BJ (cell line): ENCODE results near the gene HOXD11. TPM values are rescaled to one million over a fixed set of nuclear protein-coding genes. Genes with fewer than 3 reads are reported as not detected.

Experiments
- CTCF ChIA-PET: fragments of 350-600 bp; formaldehyde crosslinking; extraction: SDS; loops from one replicate; lab custom pipeline; 2021; ENCODE audit warnings: antibody characterized with exemption, inconsistent platforms; lab: Yijun Ruan, JAX
- POLR2A ChIA-PET: fragments of 300-600 bp; sonication (Branson Sonifier 250); formaldehyde crosslinking; extraction: SDS; loops from one replicate; lab custom pipeline; 2021; ENCODE audit warnings: antibody characterized with exemption; lab: Charles Lee
- DNase-seq: peaks from one replicate; pipeline ENCODE4 v3.0.0-alpha.2; 2011; ENCODE audit warnings: low read depth
- H3K27me3 ChIP-seq: 2 replicates; pipeline ENCODE4 v1.6.0; 2011; ENCODE audit warnings: low read length; ENCODE audit not compliant: control insufficient read depth, insufficient read depth
- H3K36me3 ChIP-seq: 2 replicates; pipeline ENCODE4 v1.5.1; 2011; ENCODE audit warnings: low read length; ENCODE audit not compliant: control insufficient read depth, insufficient read depth
- H3K4me3 ChIP-seq: 2 replicates; pipeline ENCODE4 v1.5.1; 2011; ENCODE audit warnings: low read depth, mild to moderate bottlenecking, control low read depth, low read length
- CTCF ChIP-seq: IDR thresholded peaks from 2 replicates; pipeline ENCODE4 v1.5.1; 2011; ENCODE audit warnings: low read depth, mild to moderate bottlenecking, control low read depth, inconsistent platforms, low read length, moderate library complexity; ENCODE audit not compliant: insufficient read depth
- polyA plus RNA-seq: library from polyadenylated mRNA; depleted of rRNA; stranded (reverse); fragments of >200 nt; gene quantifications from 2 replicates; pipeline ENCODE4 v1.2.3, GENCODE V29; 2011

Gene HOXD11
- polyA plus RNA-seq, 1 experiment: 9.9 TPM

DNA sequence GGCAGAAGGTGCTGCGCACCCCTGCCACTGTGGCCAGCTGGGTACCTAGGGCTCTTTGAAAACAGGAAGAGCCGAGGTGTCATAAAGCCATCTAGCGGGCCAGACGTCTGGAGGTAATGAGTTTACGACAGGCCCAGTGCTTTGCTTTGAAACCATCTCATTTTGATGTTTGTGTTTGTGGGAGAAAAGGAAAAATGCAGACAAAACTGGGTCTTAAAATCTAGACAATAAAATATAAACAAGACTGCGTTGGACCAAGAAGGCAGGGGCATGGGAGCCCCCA lies 18.6 kb downstream of the HOXD11 start:
- Histone ChIP-seq H3K27me3 (peaks cover 18% of the 10 kb centered on the region), H3K36me3 (no peaks in the 10 kb centered on the region; the same call in 1 of the 2 replicates), H3K4me3 (no peak overlapping the region)
- no peak for DNase-seq
- CTCF ChIA-PET: interaction anchor here (1.2 to 9.3 kb wide), 6 partner anchors 9 to 1024 kb away, joined by 3 to 149 read pairs (median 16); partner anchors contain the start of gene HOXD10
- no peak for TF ChIP-seq CTCF
- POLR2A ChIA-PET: no interaction called here

DNA sequence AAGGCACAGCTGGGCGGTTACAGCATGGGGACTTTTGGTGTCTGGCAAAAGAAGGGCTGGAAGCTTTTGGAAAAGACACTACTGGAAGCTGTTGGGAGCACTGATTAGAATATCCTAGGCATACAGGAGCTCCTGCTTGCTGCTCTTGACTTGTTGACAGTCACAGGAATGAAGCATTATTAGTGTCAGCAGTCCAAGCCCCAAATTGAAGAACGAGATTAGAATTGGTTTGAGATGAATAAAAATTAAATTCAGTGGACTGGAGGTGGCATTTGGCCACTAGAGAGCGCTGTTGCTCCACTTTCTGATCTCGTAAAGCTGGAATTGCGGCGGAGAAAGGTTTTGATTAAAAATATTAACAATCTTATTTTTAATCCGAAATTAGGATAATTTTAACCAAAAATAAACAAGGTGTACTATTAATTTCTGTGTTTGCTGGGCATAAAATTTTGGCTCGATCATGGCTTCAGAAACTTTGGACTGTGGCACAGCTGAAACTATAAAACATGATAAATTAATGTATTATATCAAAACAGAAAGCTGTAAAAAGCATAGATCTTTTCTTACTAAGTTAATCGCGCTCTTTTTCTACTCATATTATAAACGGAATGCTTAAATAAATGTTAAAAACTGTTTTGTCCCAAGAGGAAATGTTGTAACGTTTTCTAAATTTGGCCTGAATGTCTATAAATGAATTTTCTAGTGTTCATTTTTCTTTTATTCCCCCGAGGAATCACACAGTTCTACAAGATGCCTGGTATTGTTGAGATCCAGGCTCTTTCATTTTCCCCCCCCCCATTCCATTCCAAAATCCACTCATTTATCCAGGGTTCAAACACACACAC lies 20.1 kb downstream of the HOXD11 start:
- ChIA-PET CTCF (interaction anchor here (0.6 to 9.3 kb wide), 44 partner anchors 9 to 1034 kb away, joined by 3 to 149 read pairs (median 4); partner anchors contain the start of gene HOXD10), POLR2A (no interaction called here)
- peaks cover 25% of the 10 kb centered on the region for H3K27me3 ChIP-seq
- peak; percentile 69 for TF ChIP-seq CTCF
- H3K4me3 ChIP-seq: no peak overlapping the region
- H3K36me3 ChIP-seq: no peaks in the 10 kb centered on the region; the same call in 1 of the 2 replicates
- no peak for DNase-seq

DNA sequence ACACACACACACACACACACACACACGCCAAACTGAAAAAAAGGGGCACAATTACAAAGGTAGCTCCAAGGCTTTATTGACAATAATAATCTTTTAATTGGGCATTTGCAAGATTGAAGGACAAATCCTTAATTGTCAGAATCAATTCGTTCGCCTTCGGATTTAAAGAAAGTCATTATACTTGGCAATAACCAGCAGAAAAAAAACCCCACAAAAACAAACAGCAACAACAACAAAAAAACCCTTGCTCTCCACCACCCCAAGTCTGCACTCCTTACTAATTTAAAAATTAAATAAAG lies 20.6 kb downstream of the HOXD11 start:
- Histone ChIP-seq H3K4me3 (no peak overlapping the region), H3K36me3 (no peaks in the 10 kb centered on the region; the same call in 1 of the 2 replicates), H3K27me3 (peaks cover 27% of the 10 kb centered on the region)
- no peak for TF ChIP-seq CTCF
- ChIA-PET CTCF (interaction anchor here (0.6 to 9.3 kb wide), 27 partner anchors 11 to 1033 kb away, joined by 3 to 149 read pairs (median 5); no protein-coding TSS in a partner anchor), POLR2A (no interaction called here)
- DNase-seq: no peak

DNA sequence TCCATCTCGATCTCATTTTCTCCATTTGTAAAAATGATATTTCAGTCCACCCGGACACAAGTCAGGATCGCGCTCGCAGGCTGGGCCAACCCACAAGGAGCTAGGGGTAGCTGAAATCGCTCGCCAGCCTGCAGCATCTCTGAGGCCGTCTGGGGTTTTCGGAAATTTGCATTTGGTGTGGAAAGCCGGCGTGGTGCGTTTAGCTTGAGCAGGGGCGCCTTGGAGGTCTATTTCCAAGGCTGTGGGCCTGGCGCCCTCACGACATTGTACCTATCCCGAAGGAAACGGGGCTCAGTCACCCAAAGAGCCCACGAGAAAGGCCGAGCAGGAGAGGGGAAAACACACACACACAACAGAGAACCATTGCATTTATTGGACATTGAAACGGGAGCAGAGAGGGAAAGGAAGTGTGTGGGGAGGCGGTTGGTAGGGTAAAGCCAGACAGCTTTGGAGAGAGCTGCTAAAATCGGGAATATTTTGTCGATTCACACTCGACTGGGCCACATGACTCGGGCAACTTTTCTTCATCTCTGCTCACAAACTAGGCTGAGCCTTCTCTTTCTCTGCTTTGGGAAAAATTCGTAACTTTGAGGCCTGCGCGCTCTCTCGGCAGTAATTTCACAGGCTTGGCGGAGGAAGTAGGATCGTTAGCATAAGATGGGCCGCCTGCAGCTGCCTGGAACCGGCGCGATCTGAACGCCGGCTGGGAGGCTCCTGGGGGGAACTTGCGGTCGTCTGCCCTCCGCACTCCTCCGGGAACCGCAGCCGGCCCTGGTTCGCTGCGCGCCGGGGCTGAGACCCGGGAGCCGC lies 21.3 kb downstream of the HOXD11 start:
- Histone ChIP-seq H3K4me3 (no peak overlapping the region), H3K36me3 (no peaks in the 10 kb centered on the region; the same call in 1 of the 2 replicates), H3K27me3 (peaks cover 32% of the 10 kb centered on the region)
- POLR2A ChIA-PET: interaction anchor here (0.5 kb wide), 1 partner anchor 523 kb away, joined by 5 read pairs; no protein-coding TSS in a partner anchor
- no peak for TF ChIP-seq CTCF
- no peak for DNase-seq
- CTCF ChIA-PET: interaction anchor here (0.6 to 9.3 kb wide), 14 partner anchors 11 to 1021 kb away, joined by 3 to 149 read pairs (median 5); no protein-coding TSS in a partner anchor
